CD4-positive, alpha-beta T cell (primary cell): ENCODE measurements around the gene TBRG4. TPM values are rescaled to one million over a fixed set of nuclear protein-coding genes. Genes with fewer than 3 reads are reported as not detected.

ENCODE experiments used
- ATAC-seq: fragments of 200-7000 bp; cut with Tn5 transposase; one replicate; pipeline ENCODE4 v1.10.0; 2022; ENCODE audit warnings: mild to moderate bottlenecking; ENCODE audit not compliant: poor library complexity
- CTCF ChIA-PET: fragments of 350-600 bp; sonication (Branson Sonifier 250); formaldehyde crosslinking; loops from one replicate; lab custom pipeline; 2021; ENCODE audit warnings: antibody characterized with exemption, inconsistent platforms; lab: Charles Lee
- POLR2A ChIA-PET: fragments of 350-600 bp; sonication (Branson Sonifier 250); formaldehyde crosslinking; loops from one replicate; lab custom pipeline; 2021; ENCODE audit warnings: antibody characterized with exemption, inconsistent platforms; lab: Charles Lee
- DNase-seq, 14 experiments: peaks; one replicate each; pipeline ENCODE4 v3.0.0-alpha.2; 2013 to 2020; ENCODE audit warnings: mixed read lengths in 2 of 14
- H3K27ac ChIP-seq, 2 donors: one replicate each; pipeline versions ENCODE4 v1.5.1 to v1.7.0; 2013; ENCODE audit warnings: low read length in 2 of 2, low read depth in 1 of 2, mild to moderate bottlenecking in 1 of 2
- H3K27me3 ChIP-seq, 2 experiments: 1 replicate in 1 of 2; 2 replicates in 1 of 2; pipeline versions ENCODE4 v1.6.1 to v1.7.0; 2013; ENCODE audit warnings: low read length in 2 of 2, control low read depth in 1 of 2, mild to moderate bottlenecking in 1 of 2, moderate library complexity in 1 of 2; ENCODE audit not compliant: insufficient read depth in 2 of 2, control insufficient read depth in 1 of 2
- H3K36me3 ChIP-seq: one replicate; pipeline ENCODE4 v1.6.1; 2013; ENCODE audit warnings: low read length, control low read depth; ENCODE audit not compliant: insufficient read depth
- H3K4me1 ChIP-seq: one replicate; pipeline ENCODE4 v1.6.1; 2013; ENCODE audit warnings: low read length, control low read depth; ENCODE audit not compliant: insufficient read depth
- H3K4me3 ChIP-seq: one replicate; pipeline ENCODE4 v1.5.1; 2013; ENCODE audit warnings: mild to moderate bottlenecking, low read length, moderate library complexity
- H3K9me3 ChIP-seq, 2 experiments: 1 replicate in 1 of 2; 2 replicates in 1 of 2; pipeline versions ENCODE4 v1.6.1 to v1.7.0; 2013; ENCODE audit warnings: low read length in 2 of 2, mild to moderate bottlenecking in 2 of 2, control low read depth in 1 of 2, moderate library complexity in 1 of 2; ENCODE audit not compliant: control insufficient read depth in 1 of 2, insufficient read depth in 1 of 2
- H3K27ac Mint-ChIP-seq: one replicate; pipeline ENCODE4 v1.8.0; 2020; ENCODE audit warnings: mixed read lengths
- H3K27me3 Mint-ChIP-seq: one replicate; pipeline ENCODE4 v1.8.0; 2021; ENCODE audit warnings: mixed read lengths
- H3K36me3 Mint-ChIP-seq: one replicate; pipeline ENCODE4 v1.8.0; 2021; ENCODE audit warnings: low read depth, mixed read lengths
- H3K4me1 Mint-ChIP-seq: one replicate; pipeline ENCODE4 v1.8.0; 2021; ENCODE audit warnings: low read depth, mixed read lengths
- H3K4me3 Mint-ChIP-seq: one replicate; pipeline ENCODE4 v1.8.0; 2020; ENCODE audit warnings: mild to moderate bottlenecking, mixed read lengths
- H3K9me3 Mint-ChIP-seq: one replicate; pipeline ENCODE4 v1.8.0; 2020; ENCODE audit warnings: mixed read lengths
- CTCF ChIP-seq: fragments of 200-600 bp; IDR thresholded peaks from one replicate; pipeline ENCODE4 v1.8.0; 2022; ENCODE audit warnings: antibody characterized with exemption, mild to moderate bottlenecking
- intact Hi-C, 2 experiments: fragments of 100-400 bp; cut with DNase I in 1 of 2; cut with micrococcal nuclease in 1 of 2; formaldehyde crosslinking; loops; one replicate each; pipeline versions ENCODE4 v1.15.1 to v1.9.0; 2023 to 2025; cut with DNase I, micrococcal nuclease
- total RNA-seq, 174 experiments: library from RNA in 2 of 174; stranded (reverse) in 2 of 174; gene quantifications; one replicate each; pipeline ENCODE4 v1.2.3 and lab custom pipeline; 2021 to 2026

The TBRG4 gene
- total RNA-seq, 2 experiments from 2014 or later, result 104 to 105 TPM

DNA sequence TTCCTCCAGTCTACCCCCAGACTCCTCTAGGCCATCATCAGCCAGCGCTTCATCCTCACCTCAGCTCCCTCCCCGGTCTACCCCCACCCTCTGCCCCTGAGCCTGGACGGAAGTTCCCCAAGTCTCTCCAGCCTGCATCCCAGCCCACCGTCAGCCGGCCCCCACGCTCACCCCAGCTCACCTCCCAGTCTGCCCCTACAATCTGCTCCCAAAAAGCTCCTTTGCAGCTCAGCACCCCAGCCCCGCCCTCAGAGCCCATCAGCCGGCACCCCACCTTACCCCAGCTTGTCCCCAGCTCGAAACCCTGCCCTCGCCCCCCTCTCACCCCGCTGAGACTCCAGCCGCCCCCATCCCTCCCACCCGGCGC, 45.8 kb upstream of the TBRG4 start:
- Histone ChIP-seq H3K27me3 (peaks cover 13 to 29% of the 10 kb centered on the region in 2 experiments), H3K9me3 (no peaks in the 10 kb centered on the region), H3K27ac (no peak overlapping the region), H3K4me1 (peaks cover 7% of the 10 kb centered on the region), H3K4me3 (no peak overlapping the region), H3K36me3 (no peaks in the 10 kb centered on the region)
- no peak overlapping the region for H3K4me3 Mint-ChIP-seq
- no peaks in the 10 kb centered on the region for H3K9me3 Mint-ChIP-seq
- intact Hi-C loops, result no loop called here
- ATAC-seq, result no peak
- peaks cover 42% of the 10 kb centered on the region for H3K27me3 Mint-ChIP-seq
- H3K36me3 Mint-ChIP-seq, result no peaks in the 10 kb centered on the region
- H3K27ac Mint-ChIP-seq, result no peak overlapping the region
- DNase-seq, result no peak
- peaks cover 15% of the 10 kb centered on the region for H3K4me1 Mint-ChIP-seq
- ChIA-PET POLR2A (no interaction called here), CTCF (no interaction called here)
- TF ChIP-seq CTCF, result no peak

DNA sequence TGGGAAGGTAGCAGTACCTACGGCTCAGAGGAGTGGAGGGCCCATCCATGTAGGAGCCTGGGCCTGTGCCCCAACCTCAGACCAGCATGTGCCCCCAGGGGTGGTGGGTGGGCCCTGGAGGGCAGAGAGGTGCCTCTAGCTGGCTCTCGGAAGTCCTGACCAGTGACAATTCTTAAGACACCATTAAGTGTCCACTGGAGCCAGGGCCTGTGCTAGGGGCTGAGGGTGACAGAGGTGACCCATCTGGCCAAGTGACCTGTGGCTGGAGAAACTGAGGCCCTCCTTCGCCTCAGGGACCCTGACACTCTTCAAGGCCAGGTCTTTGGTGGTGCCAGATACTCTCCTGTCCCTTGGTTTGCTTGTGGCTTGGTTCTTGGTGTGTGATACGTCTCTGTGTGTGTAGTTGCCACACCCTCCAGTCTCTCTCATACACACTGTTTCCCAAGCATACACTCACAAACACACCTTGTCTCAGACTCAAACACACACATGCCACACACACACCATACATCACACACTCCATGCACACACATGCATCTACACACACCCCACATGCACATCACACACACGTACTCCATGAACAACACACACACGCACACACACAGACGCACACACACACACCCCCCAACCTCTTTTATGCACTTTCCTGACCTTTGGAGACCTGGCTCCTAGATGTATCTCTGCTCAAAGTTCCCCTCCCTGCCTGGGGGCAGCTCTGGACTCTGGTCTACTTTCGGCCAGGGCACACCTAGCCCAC, 45.2 kb upstream of the TBRG4 start:
- H3K4me1 ChIP-seq, result peaks cover 7% of the 10 kb centered on the region
- ChIA-PET CTCF (no interaction called here), POLR2A (no interaction called here)
- H3K27ac ChIP-seq, result no peak overlapping the region
- H3K36me3 Mint-ChIP-seq, result no peaks in the 10 kb centered on the region
- H3K4me3 Mint-ChIP-seq, result no peak overlapping the region
- no peaks in the 10 kb centered on the region for H3K9me3 Mint-ChIP-seq
- H3K36me3 ChIP-seq, result no peaks in the 10 kb centered on the region
- H3K4me3 ChIP-seq, result no peak overlapping the region
- ATAC-seq (no peak), DNase-seq (no peak)
- H3K27me3 Mint-ChIP-seq, result peaks cover 42% of the 10 kb centered on the region
- TF ChIP-seq CTCF, result no peak
- no peak overlapping the region for H3K27ac Mint-ChIP-seq
- H3K9me3 ChIP-seq, result no peaks in the 10 kb centered on the region
- H3K27me3 ChIP-seq, result peaks cover 13 to 29% of the 10 kb centered on the region in 2 experiments
- H3K4me1 Mint-ChIP-seq, result peaks cover 15% of the 10 kb centered on the region
- intact Hi-C loops, result no loop called here

DNA sequence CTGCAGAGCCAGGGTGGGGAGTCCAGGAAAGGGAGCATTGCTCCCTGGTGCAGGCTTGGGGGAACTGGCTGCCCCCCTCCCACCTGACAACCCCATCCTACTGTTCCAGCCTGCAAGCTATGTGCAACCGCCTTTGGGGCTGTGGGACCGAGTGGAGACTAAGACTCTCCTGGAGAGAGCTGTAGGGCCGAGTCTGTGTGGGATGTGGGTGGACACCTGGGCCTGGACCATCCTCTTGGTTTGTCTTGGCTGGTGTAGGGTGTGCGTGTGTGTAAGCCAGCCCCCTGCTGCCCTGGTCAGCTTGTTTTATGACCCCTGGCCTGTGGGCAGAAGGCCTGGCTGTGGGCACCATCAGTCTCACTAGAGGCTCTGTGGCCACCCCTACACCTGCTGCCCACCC, 44.4 kb upstream of the TBRG4 start:
- intact Hi-C loops, result no loop called here
- no peaks in the 10 kb centered on the region for H3K36me3 Mint-ChIP-seq

More for the DNA sequence above, 44.4 kb upstream of the TBRG4 start:
- H3K9me3 ChIP-seq, result no peaks in the 10 kb centered on the region
- ChIA-PET POLR2A (no interaction called here), CTCF (no interaction called here)
- Mint-ChIP-seq H3K4me1 (peaks cover 15% of the 10 kb centered on the region), H3K27ac (no peak overlapping the region), H3K9me3 (no peaks in the 10 kb centered on the region), H3K4me3 (no peak overlapping the region), H3K27me3 (peaks cover 42% of the 10 kb centered on the region)
- DNase-seq (no peak), ATAC-seq (no peak)
- TF ChIP-seq CTCF, result no peak
- H3K27me3 ChIP-seq, result peaks cover 15 to 29% of the 10 kb centered on the region in 2 experiments
- no peak overlapping the region for H3K4me3 ChIP-seq
- H3K27ac ChIP-seq, result no peak overlapping the region
- peaks cover 7% of the 10 kb centered on the region for H3K4me1 ChIP-seq
- no peaks in the 10 kb centered on the region for H3K36me3 ChIP-seq
